ENCODE measurements around the gene NUMA1. TPM values are rescaled to one million over a fixed set of nuclear protein-coding genes. Genes with fewer than 3 reads are reported as not detected.
A peak's percentile ranks its signal among the peaks of the same experiment; 100 is the strongest.

The NUMA1 gene
- polyA plus RNA-seq, 4 donors: 232 to 355 (median 282) TPM

GRCh38 chr11:72069200-72069599, 11.1 kb downstream of the NUMA1 start:
- DNase-seq (ENCODE audit: low read depth in 4 of 4, low spot score in 2 of 4): no peak

DNA sequence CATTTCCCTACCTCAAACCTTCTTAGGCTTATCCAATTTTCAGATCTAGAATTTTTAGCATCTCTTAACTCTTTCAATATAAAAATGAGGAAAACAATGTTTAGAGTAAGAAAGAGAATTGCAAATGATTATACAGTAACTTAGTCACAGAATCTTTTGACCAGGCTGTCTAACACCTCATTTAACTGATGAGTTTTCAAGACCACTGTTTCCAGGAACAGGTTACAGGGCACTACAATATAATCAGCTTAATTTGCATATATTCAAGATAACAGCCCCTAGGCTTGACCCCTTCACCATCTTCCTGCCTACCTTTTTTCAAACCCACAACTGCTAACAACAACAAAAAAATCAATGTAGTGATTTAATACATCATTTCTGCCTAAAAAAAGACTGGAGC, 12.7 kb downstream of the NUMA1 start:
- no peak for DNase-seq (ENCODE audit: low read depth in 4 of 4, low spot score in 2 of 4)

- no peak for DNase-seq (ENCODE audit: low read depth in 4 of 4, low spot score in 2 of 4)
These were observed 13.1 kb downstream of the NUMA1 start for GRCh38 chr11:72067266-72067665.

DNA sequence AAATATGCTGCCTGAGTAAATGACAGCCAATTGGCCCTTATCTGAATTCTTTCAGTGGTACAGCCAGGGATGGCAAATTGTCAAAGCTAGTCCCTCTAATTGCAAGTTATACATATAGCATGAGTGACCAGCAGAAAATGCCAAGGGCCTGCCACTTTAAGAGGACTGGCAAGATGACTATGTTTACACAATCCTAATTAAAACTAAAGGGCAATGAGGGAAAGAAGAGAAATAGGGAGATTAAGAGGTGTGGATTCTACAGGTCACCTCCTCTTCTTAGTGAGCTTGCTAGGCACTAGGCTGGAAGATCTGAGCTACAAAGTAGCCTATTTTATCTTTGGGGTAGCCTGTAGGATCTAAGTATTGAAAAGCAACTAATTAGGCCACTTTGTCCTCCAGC, 13.5 kb downstream of the NUMA1 start:
- DNase-seq (ENCODE audit: low read depth in 4 of 4, low spot score in 2 of 4): no peak

DNA sequence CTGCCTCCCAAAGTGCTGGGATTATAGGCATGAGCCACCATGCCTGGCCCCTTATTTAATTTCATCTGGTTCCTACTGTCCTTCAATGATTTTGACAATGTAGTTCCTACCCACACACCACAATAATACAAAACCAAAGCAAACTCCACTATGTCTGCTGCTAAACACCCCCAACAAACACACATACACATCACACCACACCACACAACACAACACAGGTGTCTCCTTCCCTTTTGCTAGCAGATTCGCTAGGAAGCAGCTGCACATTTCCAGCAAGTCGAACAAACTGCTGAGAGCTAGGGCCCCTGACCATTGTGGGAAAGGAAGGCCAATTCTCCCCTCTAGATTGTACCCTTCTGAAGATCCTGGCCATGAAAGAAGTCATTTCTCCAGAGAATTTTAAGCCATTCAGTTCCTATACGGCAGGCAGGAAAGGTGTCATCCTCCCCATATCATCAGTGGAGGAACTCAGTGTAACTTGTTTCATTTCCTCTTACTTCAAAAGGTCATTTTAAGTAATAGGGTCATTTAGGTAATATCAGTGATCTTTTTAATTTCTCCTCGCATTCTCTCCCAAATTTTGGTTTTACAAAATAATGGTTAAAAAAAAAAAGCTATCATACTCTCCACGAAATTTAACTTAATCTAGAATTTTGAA, 18.5 kb downstream of the NUMA1 start:
- no peak for DNase-seq (ENCODE audit: low read depth in 4 of 4, low spot score in 2 of 4)

GRCh38 chr11:72058416-72059034, 21.8 kb downstream of the NUMA1 start:
- DNase-seq (ENCODE audit: low read depth in 4 of 4, low spot score in 2 of 4): no peak

DNA sequence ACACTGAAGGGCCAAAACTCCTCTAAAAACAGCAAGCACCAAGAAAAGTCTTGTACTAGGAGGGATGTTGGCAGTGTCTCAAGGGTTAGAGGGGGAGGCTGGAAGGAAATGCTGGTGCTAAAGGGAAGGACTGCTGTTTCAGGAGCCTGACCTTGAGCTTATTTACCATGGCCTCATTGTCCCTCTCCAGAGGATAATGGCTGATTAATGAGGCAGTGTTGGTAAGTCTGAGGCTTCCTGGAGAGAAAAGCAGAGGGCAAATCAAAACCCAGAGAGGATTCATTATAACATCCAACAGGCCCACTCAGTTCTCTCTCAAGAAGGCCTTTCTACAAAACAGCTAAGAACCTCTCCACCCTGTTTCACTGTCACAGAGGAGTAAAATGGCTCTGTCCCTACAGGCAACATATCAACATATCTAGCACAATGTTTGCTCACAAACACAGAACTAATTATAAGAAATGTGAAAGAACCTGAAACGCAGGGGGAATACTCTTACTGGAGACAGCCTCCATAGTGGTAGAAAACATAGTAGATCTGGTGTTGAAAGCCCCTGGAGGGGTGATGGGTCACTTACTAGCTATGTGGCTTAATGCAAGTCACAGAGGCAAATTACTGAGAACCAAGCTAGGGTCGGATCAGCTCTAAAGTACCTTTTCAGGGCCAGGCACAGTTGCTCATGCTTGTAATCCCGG, 31.4 kb downstream of the NUMA1 start:
- DNase-seq (ENCODE audit: low read depth in 4 of 4, low spot score in 2 of 4): no peak

DNA sequence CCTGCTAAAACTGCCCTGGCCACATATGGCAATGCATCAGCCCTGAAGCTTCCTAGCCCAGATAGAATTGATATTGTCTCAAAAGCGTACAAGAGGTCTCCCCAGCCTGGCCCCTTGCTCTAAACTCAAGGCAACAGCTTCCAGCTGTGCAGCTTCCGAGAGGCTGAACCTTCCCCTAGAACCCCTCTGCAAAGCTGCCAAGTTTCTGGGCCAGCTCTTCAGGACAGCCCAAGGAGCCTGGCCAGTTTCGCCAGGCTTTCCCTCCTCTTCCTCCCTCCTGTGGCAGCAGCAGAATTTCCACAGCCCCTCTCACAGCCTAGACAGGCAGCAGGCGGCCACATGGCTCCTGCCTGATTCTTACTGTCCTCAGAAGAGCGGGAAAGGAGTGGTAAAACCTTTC, 34.5 kb downstream of the NUMA1 start:
- DNase-seq (ENCODE audit: low read depth in 4 of 4, low spot score in 2 of 4): no peak

GRCh38 chr11:72042064-72042745, 38.1 kb downstream of the NUMA1 start:
- no peak for DNase-seq (ENCODE audit: low read depth in 4 of 4, low spot score in 2 of 4)

DNA sequence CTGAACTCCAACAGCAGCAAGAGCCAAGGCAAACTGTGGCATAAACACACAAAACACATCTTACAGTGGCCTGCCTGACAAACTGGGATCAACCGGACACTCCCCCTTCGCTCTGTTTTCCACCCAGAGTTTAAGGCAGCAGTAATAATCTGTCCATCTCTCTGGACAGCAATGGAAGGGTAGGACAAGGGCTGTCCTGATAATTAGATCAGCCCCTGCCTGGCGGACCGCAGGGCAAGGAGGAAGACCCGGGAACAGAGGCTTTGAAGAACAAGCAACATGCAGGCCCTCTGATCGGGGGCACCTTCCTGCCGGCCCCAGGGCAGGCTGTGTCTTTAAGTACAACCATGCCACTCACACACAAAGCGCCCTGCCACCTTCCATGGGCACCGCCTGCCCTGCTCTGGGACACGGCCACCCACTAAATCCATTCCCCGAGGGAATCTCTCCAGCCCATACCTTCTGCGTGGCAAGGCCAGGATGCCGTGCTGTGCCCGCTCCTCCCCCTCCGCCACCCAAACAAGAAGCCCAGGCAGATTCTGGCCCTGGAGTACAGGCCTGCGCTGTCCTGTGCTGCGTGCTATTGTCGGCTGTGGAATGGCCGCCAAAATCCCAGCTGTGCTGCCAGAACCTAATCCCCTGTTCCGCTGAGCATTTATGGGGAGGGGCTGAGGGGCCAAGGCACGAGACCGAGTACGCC, 38.8 kb downstream of the NUMA1 start:
- peak in 3 of 4 donors; percentile 50 to 85 (median 70) for DNase-seq (ENCODE audit: low read depth in 4 of 4, low spot score in 2 of 4)

DNA sequence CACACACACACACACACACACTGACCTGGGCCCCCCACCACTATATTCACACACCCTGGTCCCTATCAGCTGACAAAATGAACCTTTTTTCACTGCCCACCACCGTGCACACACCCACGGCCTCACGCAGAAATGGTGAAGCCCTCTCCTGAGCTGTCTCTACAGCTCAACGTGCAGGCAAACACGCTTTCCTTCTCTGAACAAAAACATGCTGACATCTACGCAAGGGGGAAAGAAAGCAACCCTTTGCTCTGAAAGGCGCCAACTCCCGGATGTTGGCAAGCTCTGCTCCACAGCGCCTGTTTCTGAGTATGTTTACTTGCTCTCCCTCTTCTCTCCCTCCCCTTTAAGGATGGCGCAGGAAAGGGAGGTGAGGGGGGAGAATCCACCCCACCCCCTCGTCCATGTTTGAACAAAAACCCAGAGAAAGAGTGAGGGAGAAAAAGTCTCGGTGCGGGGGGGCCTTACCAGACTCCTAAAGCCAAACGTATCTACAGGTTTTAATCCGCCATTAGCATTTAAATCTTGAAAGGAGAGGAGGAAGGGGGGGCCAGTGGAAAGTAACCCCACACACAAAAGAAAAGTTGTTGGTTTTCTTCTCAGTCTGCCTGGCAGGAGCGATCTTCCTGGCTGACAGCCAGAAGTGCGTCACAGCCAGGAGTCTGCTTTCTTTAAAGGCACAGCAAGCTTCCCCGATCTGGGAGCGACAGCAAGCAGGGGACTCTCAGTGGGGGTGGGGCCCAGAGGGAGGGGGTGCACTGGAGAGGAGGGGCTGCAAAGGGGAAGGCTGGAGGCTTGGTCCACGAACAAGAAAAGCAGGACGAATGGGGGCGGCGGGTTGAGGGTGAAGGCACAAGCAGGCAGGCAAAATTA, 39.6 kb downstream of the NUMA1 start:
- peak; percentile 93 to 96 (median 94) for DNase-seq (ENCODE audit: low read depth in 4 of 4, low spot score in 2 of 4)

DNA sequence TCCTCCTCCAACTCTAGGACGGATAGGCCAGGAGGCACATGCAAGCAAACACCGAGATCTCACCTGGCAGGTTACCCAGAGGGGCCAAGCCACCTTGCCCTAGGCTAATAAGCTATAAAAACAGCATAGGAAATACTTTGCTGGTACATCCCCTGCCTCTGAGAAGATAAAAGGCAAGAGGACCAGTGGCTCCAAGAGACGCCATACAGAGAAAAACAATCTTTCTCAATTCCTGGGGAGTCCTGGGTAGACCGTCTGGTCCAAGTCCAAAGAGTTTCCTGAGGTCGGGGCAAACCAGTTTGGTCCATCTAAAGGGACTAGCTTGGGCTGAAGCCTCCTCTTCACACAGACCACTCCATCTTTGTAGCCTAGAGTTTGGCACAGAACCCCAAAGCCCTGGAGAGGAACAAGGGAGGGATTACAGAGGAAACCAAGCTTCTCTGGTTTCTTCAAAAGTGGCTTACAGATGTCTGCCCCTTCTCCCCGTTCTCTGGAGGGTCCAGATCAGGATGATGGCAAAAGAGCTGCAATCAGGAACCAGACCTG, 40.4 kb downstream of the NUMA1 start:
- no peak for DNase-seq (ENCODE audit: low read depth in 4 of 4, low spot score in 2 of 4)

DNA sequence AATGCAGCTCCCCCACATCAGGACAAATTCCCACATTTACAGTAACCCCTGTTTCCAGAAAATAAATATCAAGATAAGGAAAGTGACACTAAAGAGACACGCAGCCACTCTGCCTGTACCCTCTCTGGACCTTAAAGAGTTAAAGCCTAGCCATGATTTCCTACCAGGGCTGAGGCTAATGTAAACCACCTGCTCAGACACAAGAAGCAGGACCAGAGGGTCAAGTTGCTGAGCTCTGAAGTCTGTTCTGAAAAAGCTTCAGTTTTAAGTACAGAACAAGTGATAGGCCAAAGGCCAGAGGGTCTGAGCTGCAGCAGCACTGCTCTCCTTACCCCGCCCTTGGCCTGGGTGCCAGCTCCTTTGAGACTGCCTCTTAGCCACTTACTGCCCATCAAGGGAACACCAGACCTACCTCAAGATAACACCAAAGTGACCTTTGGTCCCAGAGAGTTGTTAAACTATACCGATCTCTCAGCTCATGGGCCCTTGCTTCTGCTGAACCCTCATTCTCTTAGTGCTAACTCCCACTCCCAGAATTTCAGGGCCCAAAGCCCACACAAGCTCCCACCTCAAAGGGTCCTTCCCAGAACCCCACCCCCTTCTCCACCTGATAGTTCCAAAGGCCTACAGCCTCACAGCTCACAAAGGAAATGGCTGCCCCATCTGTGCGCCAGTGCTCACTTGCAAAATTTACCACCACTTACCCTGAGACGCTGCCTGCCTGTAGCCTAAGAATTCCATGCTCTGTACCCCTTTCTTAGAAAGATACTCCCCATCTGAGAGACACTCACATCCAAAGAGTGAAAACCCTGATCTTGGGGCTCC, 41.1 kb downstream of the NUMA1 start:
- DNase-seq (ENCODE audit: low read depth in 4 of 4, low spot score in 2 of 4): no peak

DNA sequence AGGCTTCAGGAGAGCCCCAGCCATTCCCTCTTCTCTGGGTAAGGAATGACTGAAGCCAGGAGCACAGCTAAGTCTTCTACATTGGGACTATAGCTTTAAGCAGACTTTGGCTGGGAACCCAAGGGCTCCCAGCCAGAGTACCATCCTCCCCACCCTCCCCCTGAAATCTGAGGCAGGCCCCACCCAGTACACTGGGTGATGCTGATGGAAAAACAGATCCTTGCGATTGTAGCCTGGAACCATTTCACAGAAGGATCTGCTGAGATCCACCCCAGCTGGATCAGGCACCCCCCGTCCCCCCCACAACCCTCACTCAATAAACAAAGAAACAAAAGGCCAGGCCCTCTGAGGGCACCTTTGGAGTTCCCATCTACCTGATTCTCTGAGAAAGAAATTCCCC, 41.9 kb downstream of the NUMA1 start:
- no peak for DNase-seq (ENCODE audit: low read depth in 4 of 4, low spot score in 2 of 4)

DNA sequence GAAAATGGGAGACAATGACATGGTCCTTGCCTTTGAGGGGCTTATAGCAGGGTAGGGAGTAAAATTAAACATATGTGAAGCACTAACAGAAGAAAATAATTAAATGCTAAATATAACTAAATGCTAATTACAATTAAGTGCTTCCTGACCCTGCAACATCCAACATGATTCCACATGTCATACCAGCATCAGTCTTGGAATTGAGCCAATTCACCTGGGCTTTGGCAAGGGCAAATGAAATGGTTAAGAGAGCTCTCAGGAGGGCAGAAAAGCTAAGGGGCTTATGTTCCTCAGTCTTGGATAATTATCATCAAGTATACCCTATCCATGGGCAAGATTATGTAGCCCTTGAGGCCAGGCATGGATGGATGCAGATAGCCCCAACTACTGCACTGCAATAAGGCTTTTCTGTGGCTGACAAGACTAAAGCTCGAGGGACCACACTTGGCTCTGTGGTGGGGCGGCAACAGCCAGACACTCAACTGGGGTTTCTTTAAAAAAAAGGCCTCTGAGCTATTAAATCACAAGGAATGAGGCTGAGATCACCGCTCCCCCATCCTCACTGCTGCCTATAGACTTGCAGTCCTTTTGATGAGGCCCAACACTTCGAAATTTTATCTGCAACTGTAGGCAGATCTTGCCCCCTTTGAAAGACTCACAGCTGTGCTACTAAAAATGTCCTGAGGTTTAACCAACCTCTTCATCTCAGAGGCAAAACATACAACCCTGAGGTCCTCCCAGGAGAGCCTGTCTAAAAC, 42.6 kb downstream of the NUMA1 start:
- no peak for DNase-seq (ENCODE audit: low read depth in 4 of 4, low spot score in 2 of 4)

DNA sequence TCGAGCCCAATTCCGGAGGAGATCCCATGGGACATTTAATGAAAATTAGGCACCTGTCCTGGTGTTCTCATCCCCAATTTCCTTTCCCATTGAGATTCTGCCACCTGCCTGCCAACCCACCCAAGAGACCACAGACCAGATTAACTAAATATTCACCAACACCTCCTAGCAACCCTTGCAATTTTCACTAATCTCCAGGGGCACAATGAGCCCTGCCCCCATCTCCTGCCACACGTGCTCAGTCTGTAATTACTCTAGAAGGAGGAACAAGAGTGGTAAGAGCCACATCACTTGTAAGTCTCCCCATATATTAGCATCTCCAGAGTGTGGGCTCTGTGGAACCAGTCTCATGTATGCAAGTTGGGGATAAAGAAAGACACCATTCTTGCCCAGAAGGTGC, 43.7 kb downstream of the NUMA1 start:
- DNase-seq (ENCODE audit: low read depth in 4 of 4, low spot score in 2 of 4): no peak

DNA sequence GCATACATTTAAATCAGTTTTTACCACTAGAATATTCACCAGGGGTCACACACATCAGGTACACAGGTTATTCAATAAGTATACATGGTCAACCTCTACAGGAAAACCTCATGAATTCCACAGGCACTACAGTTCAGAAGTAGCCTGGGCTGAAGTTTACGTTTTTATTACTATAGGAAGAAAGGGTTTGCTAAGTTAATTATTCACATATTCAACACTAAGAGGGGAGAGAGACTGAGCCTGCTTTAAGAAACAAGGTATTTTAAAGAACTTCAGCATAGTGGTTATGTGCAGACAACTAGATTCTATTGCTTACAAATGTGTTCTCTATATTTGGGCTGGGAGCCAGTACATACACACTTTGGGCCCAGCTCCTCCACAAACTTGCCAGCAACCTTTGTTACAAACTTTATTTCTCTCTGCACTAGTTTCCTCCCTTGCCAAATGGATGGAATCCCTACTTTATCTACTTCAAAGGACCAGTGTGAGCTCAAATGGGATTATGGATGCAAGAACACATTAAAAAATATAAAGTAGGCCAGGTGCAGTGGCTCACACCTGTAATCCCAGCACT, 49.8 kb downstream of the NUMA1 start:
- DNase-seq (ENCODE audit: low read depth in 4 of 4, low spot score in 2 of 4): no peak

DNA sequence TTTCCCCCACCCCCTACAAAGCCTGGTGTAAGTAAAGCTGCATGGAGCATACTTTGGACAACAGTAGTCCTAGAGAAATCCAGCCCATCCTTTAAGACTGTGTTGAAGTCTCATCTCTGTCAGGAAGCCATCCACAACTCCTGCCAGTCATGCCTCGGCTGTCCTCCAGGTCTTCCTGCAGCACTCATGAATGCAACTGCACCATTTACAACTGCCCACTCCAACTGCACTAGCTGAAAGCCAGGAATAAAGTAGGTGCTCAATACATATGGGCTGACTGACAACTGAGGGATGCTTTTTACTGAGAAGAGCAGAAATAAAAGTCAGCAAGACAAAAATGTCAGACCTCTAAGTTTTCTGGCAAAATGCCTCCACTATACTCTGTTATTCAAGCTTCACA, 54.3 kb downstream of the NUMA1 start:
- no peak for DNase-seq (ENCODE audit: low read depth in 4 of 4, low spot score in 2 of 4)

Data from left renal cortex interstitium (tissue), 4 donors.